SK-N-SH (cell line): Measurements from ENCODE around the gene HNRNPUL1. TPM values are rescaled to one million over a fixed set of nuclear protein-coding genes. Genes with fewer than 3 reads are reported as not detected.

Experiments used
- CTCF ChIA-PET: fragments of 300-600, 350-600 bp; formaldehyde crosslinking; extraction: SDS; loops from one replicate; lab custom pipeline; 2021; lab: Yijun Ruan, JAX
- POLR2A ChIA-PET: fragments of 350-600 bp; sonication (Branson Sonifier 250); formaldehyde crosslinking; extraction: SDS; loops from one replicate; lab custom pipeline; 2020; ENCODE audit warnings: antibody characterized with exemption, inconsistent platforms; lab: Yijun Ruan, JAX
- DNase-seq: peaks from one replicate; pipeline ENCODE4 v3.0.0; 2012
- H2AFZ ChIP-seq: fragments of 200-600 bp; sonication (generic); 2 replicates; pipeline ENCODE4 v1.8.1; 2016; ENCODE audit warnings: antibody characterized with exemption, mild to moderate bottlenecking, low read depth
- H3F3A ChIP-seq: fragments of 200-600 bp; sonication (generic); replicated peaks from 2 replicates; pipeline ENCODE3; 2016; ENCODE audit warnings: antibody characterized with exemption, mild to moderate bottlenecking; ENCODE audit not compliant: insufficient read depth
- H3K27ac ChIP-seq, 2 experiments: fragments of 200-500 bp in 1 of 2; fragments of 200-600 bp in 1 of 2; sonication (Bioruptor generic) in 1 of 2; sonication (generic), shearing (Covaris generic) in 1 of 2; 2 replicates each; pipeline versions ENCODE4 v1.5.1 to v1.6.1; 2014 to 2016; ENCODE audit warnings: low read depth in 2 of 2, inconsistent platforms in 1 of 2, low read length in 1 of 2, mild to moderate bottlenecking in 1 of 2, mixed read lengths in 1 of 2
- H3K27me3 ChIP-seq: fragments of 200-600 bp; sonication (generic), shearing (Covaris generic); 2 replicates; pipeline ENCODE4 v1.6.1; 2016; ENCODE audit warnings: mixed run types; ENCODE audit not compliant: insufficient read depth
- H3K36me3 ChIP-seq, 2 experiments: fragments of 200-500 bp in 1 of 2; fragments of 200-600 bp in 1 of 2; sonication (Bioruptor generic) in 1 of 2; sonication (generic) in 1 of 2; replicated peaks in 1 of 2; 2 replicates each; pipeline versions ENCODE3 to v1.5.1; 2014 to 2016; ENCODE audit warnings: low read length in 1 of 2, mild to moderate bottlenecking in 1 of 2; ENCODE audit not compliant: insufficient read depth in 2 of 2, control insufficient read depth in 1 of 2
- H3K4me1 ChIP-seq, 2 experiments: fragments of 200-500 bp in 1 of 2; fragments of 200-600 bp in 1 of 2; sonication (Bioruptor generic) in 1 of 2; sonication (generic), shearing (Covaris generic) in 1 of 2; 2 replicates each; pipeline versions ENCODE4 v1.5.1 to v1.6.1; 2014 to 2016; ENCODE audit warnings: low read depth in 1 of 2, low read length in 1 of 2, mixed run types in 1 of 2; ENCODE audit not compliant: insufficient read depth in 2 of 2, control insufficient read depth in 1 of 2
- H3K4me2 ChIP-seq: fragments of 200-600 bp; sonication (generic), shearing (Covaris generic); 2 replicates; pipeline ENCODE4 v1.6.1; 2017; ENCODE audit warnings: mixed run types
- H3K4me3 ChIP-seq, 2 experiments: fragments of 200-500 bp in 1 of 2; fragments of 200-600 bp in 1 of 2; sonication (Bioruptor generic) in 1 of 2; sonication (generic), shearing (Covaris generic) in 1 of 2; 2 replicates each; pipeline versions ENCODE4 v1.5.1 to v1.8.1; 2014 to 2016; ENCODE audit warnings: low read depth in 2 of 2, inconsistent platforms in 1 of 2, low read length in 1 of 2, mild to moderate bottlenecking in 1 of 2, mixed read lengths in 1 of 2, moderate library complexity in 1 of 2
- H3K79me2 ChIP-seq: fragments of 200-600 bp; sonication (generic); 2 replicates; pipeline ENCODE4 v1.8.1; 2017; ENCODE audit warnings: mild to moderate bottlenecking; ENCODE audit not compliant: insufficient read depth
- H3K9ac ChIP-seq: fragments of 200-600 bp; sonication (generic); 2 replicates; pipeline ENCODE4 v1.6.1; 2017; ENCODE audit warnings: mixed run types
- H3K9me2 ChIP-seq: fragments of 200-600 bp; sonication (generic); 2 replicates; pipeline ENCODE4 v1.6.1; 2017; ENCODE audit warnings: mixed run types
- H3K9me3 ChIP-seq: fragments of 200-600 bp; sonication (generic); 2 replicates; pipeline ENCODE4 v1.6.1; 2017; ENCODE audit warnings: mixed run types, mild to moderate bottlenecking, moderate library complexity
- H4K20me1 ChIP-seq: fragments of 200-600 bp; sonication (generic); 2 replicates; pipeline ENCODE4 v1.6.1; 2017; ENCODE audit warnings: mild to moderate bottlenecking, mixed run types; ENCODE audit not compliant: insufficient read depth
- CHD2 ChIP-seq: fragments of 150-350 bp; IDR thresholded peaks from 2 replicates; pipeline ENCODE4 v1.6.1; 2018; ENCODE audit warnings: low read length; ENCODE audit not compliant: partially characterized antibody
- CTCF ChIP-seq: fragments of 200-600 bp; sonication (generic); IDR thresholded peaks from 2 replicates; pipeline ENCODE4 v1.6.1; 2017; ENCODE audit warnings: antibody characterized with exemption, mild to moderate bottlenecking, moderate library complexity
- EZH2phosphoT487 ChIP-seq: fragments of 200-600 bp; sonication (generic); IDR thresholded peaks from 2 replicates; pipeline ENCODE4 v1.6.1; 2017; ENCODE audit warnings: low read depth, mixed run types, mild to moderate bottlenecking, antibody characterized with exemption, moderate library complexity, borderline replicate concordance
- FOSL2 ChIP-seq: IDR thresholded peaks from 2 replicates; pipeline ENCODE4 v1.4.0; 2012; ENCODE audit warnings: low read depth, mild to moderate bottlenecking, moderate library complexity, borderline replicate concordance
- FOXJ3 ChIP-seq: sonication (generic); formaldehyde crosslinking; IDR thresholded peaks from 2 replicates; pipeline ENCODE4 v1.5.1; 2020; ENCODE audit warnings: mild to moderate bottlenecking, missing genetic modification reagents
- GABPA ChIP-seq: IDR thresholded peaks from 2 replicates; pipeline ENCODE4 v1.4.0; 2012; ENCODE audit warnings: low read depth, mild to moderate bottlenecking
- GATA2 ChIP-seq: sonication (generic); formaldehyde crosslinking; IDR thresholded peaks from 2 replicates; pipeline ENCODE4 v1.5.0; 2020; ENCODE audit warnings: mild to moderate bottlenecking, missing genetic modification reagents
- IRF3 ChIP-seq: fragments of 150-350 bp; IDR thresholded peaks from 2 replicates; pipeline ENCODE4 v1.6.1; 2016; ENCODE audit warnings: mild to moderate bottlenecking, low read depth, low read length
- JUND ChIP-seq: IDR thresholded peaks from 2 replicates; pipeline ENCODE4 v1.4.0; 2012
- NFIC ChIP-seq: IDR thresholded peaks from 2 replicates; pipeline ENCODE4 v1.4.0; 2012; ENCODE audit warnings: borderline replicate concordance
- NRF1 ChIP-seq: IDR thresholded peaks from 2 replicates; pipeline ENCODE4 v1.6.1; 2012; ENCODE audit warnings: low read depth, mild to moderate bottlenecking, low read length
- PBX3 ChIP-seq: IDR thresholded peaks from 2 replicates; pipeline ENCODE4; 2012
- RAD21 ChIP-seq: IDR thresholded peaks from 2 replicates; pipeline ENCODE4 v1.6.1; 2012; ENCODE audit warnings: mild to moderate bottlenecking, low read length
- RCOR1 ChIP-seq: fragments of 150-350 bp; IDR thresholded peaks from 2 replicates; pipeline ENCODE4 v1.6.1; 2017; ENCODE audit warnings: antibody characterized with exemption, low read length
- RFX5 ChIP-seq: IDR thresholded peaks from 2 replicates; pipeline ENCODE4 v1.6.1; 2012; ENCODE audit warnings: mild to moderate bottlenecking, improper control_type of control experiment, low read length
- TEAD4 ChIP-seq: IDR thresholded peaks from 2 replicates; pipeline ENCODE4 v1.4.0; 2012; ENCODE audit warnings: mild to moderate bottlenecking, borderline replicate concordance; ENCODE audit not compliant: insufficient read depth
- YY1 ChIP-seq: IDR thresholded peaks from 2 replicates; pipeline ENCODE4 v1.4.0; 2012; ENCODE audit warnings: low read depth, mild to moderate bottlenecking
- WGBS: methylation state at CpG from one replicate; pipeline ENCODE4 v1.1.6; 2017; ENCODE audit warnings: low lambda C conversion rate; 5-methylcytosine and 5-hydroxymethylcytosine counted together
- polyA plus RNA-seq, 3 experiments: library from polyadenylated mRNA; depleted of rRNA; stranded (reverse); fragments of >200 nt; gene quantifications; 2 replicates each; pipeline ENCODE4 v1.2.3, GENCODE V29; 2012
- TF ChIP-seq, protein P1 (sequence below): fragments of 150-350 bp; IDR thresholded peaks from 2 replicates; pipeline ENCODE4 v1.6.1; 2017; ENCODE audit warnings: antibody characterized with exemption, low read length, low read depth, borderline replicate concordance
- TF ChIP-seq, protein P2 (sequence below): IDR thresholded peaks from 2 replicates; pipeline ENCODE4 v1.4.0; 2012; ENCODE audit warnings: low read depth, borderline replicate concordance

HNRNPUL1 gene
- polyA plus RNA-seq, 1 of the 3 experiments (the other 2 are of a cell fraction): 41.5 TPM

- TF ChIP-seq IRF3: no peak
- no peak for TF ChIP-seq PBX3
- no peak for TF ChIP-seq FOXJ3 (CRISPR knock-in tag)
Observed at GRCh38 chr19:41303954-41304353, 39.8 kb downstream of the HNRNPUL1 start (continued).

- 95% methylated on average over 4 of the region's 4 CpGs for WGBS
- Histone ChIP-seq H3K4me1 (peaks cover 6 to 13% of the 10 kb centered on the region in 2 experiments; a peak in 3 of 4 replicates), H3F3A (peaks cover 59% of the 10 kb centered on the region), H4K20me1 (no peaks in the 10 kb centered on the region; the same call in 1 of the 2 replicates), H2AFZ (no peak overlapping the region), H3K36me3 (peaks cover 56 to 79% of the 10 kb centered on the region in 2 experiments), H3K27ac (no peak overlapping the region), H3K27me3 (no peaks in the 10 kb centered on the region), H3K4me3 (no peak overlapping the region), H3K4me2 (no peak overlapping the region), H3K79me2 (peaks cover 6% of the 10 kb centered on the region; the same call in 1 of the 2 replicates), H3K9me2 (no peaks in the 10 kb centered on the region), H3K9ac (no peak overlapping the region), H3K9me3 (no peaks in the 10 kb centered on the region)
- ChIA-PET POLR2A (no interaction called here), CTCF (interaction anchor here (0.7 to 5.5 kb wide), 6 partner anchors 11 to 642 kb away, joined by 3 to 105 read pairs (median 4); partner anchors contain the start of gene TGFB1)
- DNase-seq: no peak
- TF ChIP-seq RAD21 (no peak), EZH2phosphoT487 (no peak), RCOR1 (no peak), RFX5 (no peak), CTCF (no peak), FOSL2 (no peak), CHD2 (no peak), NRF1 (no peak), PBX3 (no peak), TEAD4 (no peak), NFIC (no peak), JUND (no peak), YY1 (no peak), GATA2 (CRISPR knock-in tag) (no peak), GABPA (no peak)
- TF ChIP-seq, protein P1, sequence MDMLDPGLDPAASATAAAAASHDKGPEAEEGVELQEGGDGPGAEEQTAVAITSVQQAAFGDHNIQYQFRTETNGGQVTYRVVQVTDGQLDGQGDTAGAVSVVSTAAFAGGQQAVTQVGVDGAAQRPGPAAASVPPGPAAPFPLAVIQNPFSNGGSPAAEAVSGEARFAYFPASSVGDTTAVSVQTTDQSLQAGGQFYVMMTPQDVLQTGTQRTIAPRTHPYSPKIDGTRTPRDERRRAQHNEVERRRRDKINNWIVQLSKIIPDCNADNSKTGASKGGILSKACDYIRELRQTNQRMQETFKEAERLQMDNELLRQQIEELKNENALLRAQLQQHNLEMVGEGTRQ: no peak
- TF ChIP-seq, protein P2, sequence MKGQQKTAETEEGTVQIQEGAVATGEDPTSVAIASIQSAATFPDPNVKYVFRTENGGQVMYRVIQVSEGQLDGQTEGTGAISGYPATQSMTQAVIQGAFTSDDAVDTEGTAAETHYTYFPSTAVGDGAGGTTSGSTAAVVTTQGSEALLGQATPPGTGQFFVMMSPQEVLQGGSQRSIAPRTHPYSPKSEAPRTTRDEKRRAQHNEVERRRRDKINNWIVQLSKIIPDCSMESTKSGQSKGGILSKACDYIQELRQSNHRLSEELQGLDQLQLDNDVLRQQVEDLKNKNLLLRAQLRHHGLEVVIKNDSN: no peak
Observed at GRCh38 chr19:41304706-41305483, 40.7 kb downstream of the HNRNPUL1 start.
